22Rv1 (cell line): ENCODE results near the gene DEDD2.

Experiments
- H3K27ac ChIP-seq: fragments of 450-650 bp; 2 replicates; pipeline ENCODE4 v1.5.1; 2017
- ZFX ChIP-seq: fragments of 450-650 bp; IDR thresholded peaks from 2 replicates; pipeline ENCODE4 v1.6.1; 2017; ENCODE audit warnings: antibody characterized with exemption, borderline replicate concordance
- TF ChIP-seq, protein P1 (sequence below): fragments of 450-650 bp; IDR thresholded peaks from 2 replicates; pipeline ENCODE4 v1.5.1; 2017; ENCODE audit warnings: mild to moderate bottlenecking

The DEDD2 gene

DNA sequence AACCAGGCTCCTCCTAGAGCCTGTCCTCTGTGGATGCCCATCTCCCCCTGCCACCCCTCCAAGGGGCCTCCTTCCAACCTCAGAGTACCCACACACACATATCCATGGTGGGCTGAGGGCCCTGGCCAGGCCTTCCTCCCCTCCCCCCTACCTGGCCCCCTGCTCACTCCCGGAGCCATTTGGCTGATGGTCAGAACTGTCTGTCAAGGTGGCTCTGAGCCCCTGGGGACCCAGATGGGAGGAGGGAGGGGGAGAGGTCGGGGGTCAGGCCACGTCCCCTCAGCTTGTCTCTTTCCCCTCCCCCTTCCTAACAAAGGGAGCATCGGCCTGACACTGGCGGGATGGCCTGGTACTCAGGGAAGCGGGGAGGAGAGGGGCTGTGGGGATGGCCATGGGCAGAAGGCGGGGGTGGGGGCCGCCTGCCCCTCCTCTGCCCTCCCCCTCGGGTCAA is 66.5 kb downstream of the DEDD2 start:
- TF ChIP-seq, protein P1, sequence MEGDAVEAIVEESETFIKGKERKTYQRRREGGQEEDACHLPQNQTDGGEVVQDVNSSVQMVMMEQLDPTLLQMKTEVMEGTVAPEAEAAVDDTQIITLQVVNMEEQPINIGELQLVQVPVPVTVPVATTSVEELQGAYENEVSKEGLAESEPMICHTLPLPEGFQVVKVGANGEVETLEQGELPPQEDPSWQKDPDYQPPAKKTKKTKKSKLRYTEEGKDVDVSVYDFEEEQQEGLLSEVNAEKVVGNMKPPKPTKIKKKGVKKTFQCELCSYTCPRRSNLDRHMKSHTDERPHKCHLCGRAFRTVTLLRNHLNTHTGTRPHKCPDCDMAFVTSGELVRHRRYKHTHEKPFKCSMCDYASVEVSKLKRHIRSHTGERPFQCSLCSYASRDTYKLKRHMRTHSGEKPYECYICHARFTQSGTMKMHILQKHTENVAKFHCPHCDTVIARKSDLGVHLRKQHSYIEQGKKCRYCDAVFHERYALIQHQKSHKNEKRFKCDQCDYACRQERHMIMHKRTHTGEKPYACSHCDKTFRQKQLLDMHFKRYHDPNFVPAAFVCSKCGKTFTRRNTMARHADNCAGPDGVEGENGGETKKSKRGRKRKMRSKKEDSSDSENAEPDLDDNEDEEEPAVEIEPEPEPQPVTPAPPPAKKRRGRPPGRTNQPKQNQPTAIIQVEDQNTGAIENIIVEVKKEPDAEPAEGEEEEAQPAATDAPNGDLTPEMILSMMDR, result no peak
- TF ChIP-seq ZFX, result no peak
- no peak overlapping the region for H3K27ac ChIP-seq

DNA sequence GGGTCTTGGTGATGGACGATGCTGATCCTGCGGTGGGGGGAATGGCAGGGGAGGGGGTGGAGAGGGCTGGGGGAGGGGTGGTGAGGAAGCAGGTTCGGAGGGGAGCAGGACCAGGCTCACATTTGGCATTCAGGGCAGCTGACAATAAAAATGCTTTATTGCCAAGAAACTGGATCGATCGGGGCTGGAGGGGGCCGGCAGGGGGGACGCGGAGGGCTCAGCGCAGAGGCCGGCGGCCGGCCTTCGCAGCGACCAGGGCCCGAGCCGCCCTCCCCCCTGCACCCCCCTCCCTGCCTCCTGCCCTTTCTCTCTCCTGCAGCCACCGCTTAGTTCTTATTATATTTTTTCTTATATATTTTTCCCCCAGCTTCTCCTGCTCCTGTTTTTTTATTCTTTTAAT is 67.1 kb downstream of the DEDD2 start:
- H3K27ac ChIP-seq, result no peak overlapping the region
- TF ChIP-seq ZFX, result no peak
- TF ChIP-seq, protein P1, result no peak

DNA sequence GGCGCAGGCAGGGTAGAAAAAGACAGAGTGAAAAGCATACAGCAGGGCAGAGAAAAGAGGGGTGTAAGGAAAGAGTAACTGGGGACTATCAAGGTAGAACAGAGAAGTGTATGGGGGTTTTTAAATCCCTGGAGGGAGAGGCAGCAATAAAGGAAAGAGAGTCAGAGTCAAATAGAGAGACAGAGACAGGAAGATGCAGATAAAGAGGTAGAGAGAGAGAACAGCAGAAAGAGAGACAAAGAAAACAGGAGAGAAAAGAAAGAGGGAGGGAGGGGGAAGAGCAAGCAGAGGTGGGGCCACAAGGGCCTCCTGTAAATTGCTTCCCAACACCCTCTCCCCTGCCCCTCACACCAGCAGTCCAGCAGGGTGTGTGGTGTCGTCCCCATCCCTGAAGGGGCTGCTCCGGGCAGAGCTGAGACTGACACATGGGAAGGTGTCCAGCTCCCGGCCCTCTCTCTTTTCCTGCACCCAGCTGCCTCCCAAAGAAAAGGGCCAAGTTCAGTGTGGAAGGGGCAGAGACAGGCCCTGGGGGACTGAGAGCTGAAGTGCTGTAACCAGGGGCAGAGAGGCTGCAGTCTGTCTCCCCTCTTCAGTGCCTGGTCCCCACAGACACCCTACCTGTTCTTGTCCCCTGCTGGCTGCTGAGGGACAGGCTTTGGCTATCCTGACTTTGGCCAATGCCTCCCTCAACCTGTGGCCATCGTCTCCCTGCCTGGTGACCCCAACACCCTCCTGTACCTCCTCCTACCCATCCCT is 67.9 kb downstream of the DEDD2 start:
- TF ChIP-seq ZFX, result no peak
- TF ChIP-seq, protein P1, result no peak
- H3K27ac ChIP-seq, result no peak overlapping the region
